ENCODE results near the gene PCDH19.

Gene PCDH19

GRCh38 chrX:100299559-100299958, 110.5 kb downstream of the PCDH19 start:
- no peak overlapping the region for H3K27ac ChIP-seq
- TF ChIP-seq CTCF (IDR thresholded peaks at IDR 0.05): no peak
- H3K4me1 ChIP-seq: no peaks in the 10 kb centered on the region
- no peaks in the 10 kb centered on the region for H3K79me2 ChIP-seq
- no peaks in the 10 kb centered on the region for H3K9me3 ChIP-seq (ENCODE audit: control insufficient read depth, low read length)
- H3K36me3 ChIP-seq (ENCODE audit: control insufficient read depth, insufficient read depth, low read length): no peaks in the 10 kb centered on the region
- no peak overlapping the region for H2AFZ ChIP-seq
- no peak overlapping the region for H3K9ac ChIP-seq
- no peak overlapping the region for H3K4me3 ChIP-seq (ENCODE audit: low read depth, low read length)
- no peak overlapping the region for H3K4me2 ChIP-seq (ENCODE audit: low read length)
- H3K27me3 ChIP-seq (ENCODE audit: control insufficient read depth, insufficient read depth, low read length): no peaks in the 10 kb centered on the region

- Histone ChIP-seq H3K27ac (no peak overlapping the region), H3K27me3 (ENCODE audit: control insufficient read depth, insufficient read depth, low read length) (no peaks in the 10 kb centered on the region), H3K4me1 (no peaks in the 10 kb centered on the region), H3K36me3 (ENCODE audit: control insufficient read depth, insufficient read depth, low read length) (no peaks in the 10 kb centered on the region), H3K79me2 (no peaks in the 10 kb centered on the region), H3K4me2 (ENCODE audit: low read length) (no peak overlapping the region), H3K9ac (no peak overlapping the region), H3K9me3 (ENCODE audit: control insufficient read depth, low read length) (no peaks in the 10 kb centered on the region), H2AFZ (no peak overlapping the region), H3K4me3 (ENCODE audit: low read depth, low read length) (no peak overlapping the region)
- TF ChIP-seq CTCF (IDR thresholded peaks at IDR 0.05): no peak
Measured at GRCh38 chrX:100297728-100298127, 112.3 kb downstream of the PCDH19 start.

GRCh38 chrX:100296183-100296753, 113.8 kb downstream of the PCDH19 start:
- no peak overlapping the region for H2AFZ ChIP-seq
- H3K79me2 ChIP-seq: no peaks in the 10 kb centered on the region

GRCh38 chrX:100294965-100295364, 115.1 kb downstream of the PCDH19 start:
- TF ChIP-seq CTCF (IDR thresholded peaks at IDR 0.05): no peak
- Histone ChIP-seq H3K4me2 (ENCODE audit: low read length) (no peak overlapping the region), H3K4me3 (ENCODE audit: low read depth, low read length) (no peak overlapping the region), H3K27ac (no peak overlapping the region), H2AFZ (no peak overlapping the region), H3K9me3 (ENCODE audit: control insufficient read depth, low read length) (no peaks in the 10 kb centered on the region), H3K9ac (no peak overlapping the region), H3K79me2 (no peaks in the 10 kb centered on the region), H3K4me1 (no peaks in the 10 kb centered on the region), H3K36me3 (ENCODE audit: control insufficient read depth, insufficient read depth, low read length) (no peaks in the 10 kb centered on the region), H3K27me3 (ENCODE audit: control insufficient read depth, insufficient read depth, low read length) (no peaks in the 10 kb centered on the region)

More at GRCh38 chrX:100296183-100296753, 113.8 kb downstream of the PCDH19 start:
- Histone ChIP-seq H3K9ac (no peak overlapping the region), H3K27me3 (ENCODE audit: control insufficient read depth, insufficient read depth, low read length) (no peaks in the 10 kb centered on the region), H3K27ac (no peak overlapping the region), H3K4me2 (ENCODE audit: low read length) (no peak overlapping the region), H3K9me3 (ENCODE audit: control insufficient read depth, low read length) (no peaks in the 10 kb centered on the region), H3K4me1 (no peaks in the 10 kb centered on the region), H3K4me3 (ENCODE audit: low read depth, low read length) (no peak overlapping the region), H3K36me3 (ENCODE audit: control insufficient read depth, insufficient read depth, low read length) (no peaks in the 10 kb centered on the region)
- no peak for TF ChIP-seq CTCF (IDR thresholded peaks at IDR 0.05)

GRCh38 chrX:100289066-100289558, 121.0 kb downstream of the PCDH19 start:
- Histone ChIP-seq H3K36me3 (ENCODE audit: control insufficient read depth, insufficient read depth, low read length) (no peaks in the 10 kb centered on the region), H3K27ac (no peak overlapping the region), H3K4me3 (ENCODE audit: low read depth, low read length) (no peak overlapping the region), H3K9ac (no peak overlapping the region), H3K79me2 (no peaks in the 10 kb centered on the region), H3K4me1 (no peaks in the 10 kb centered on the region), H3K27me3 (ENCODE audit: control insufficient read depth, insufficient read depth, low read length) (no peaks in the 10 kb centered on the region), H3K9me3 (ENCODE audit: control insufficient read depth, low read length) (no peaks in the 10 kb centered on the region), H2AFZ (no peak overlapping the region), H3K4me2 (ENCODE audit: low read length) (no peak overlapping the region)
- TF ChIP-seq CTCF (IDR thresholded peaks at IDR 0.05): no peak
